HCT116 (cell line): ENCODE results near the gene CASK. TPM values are rescaled to one million over a fixed set of nuclear protein-coding genes. Genes with fewer than 3 reads are reported as not detected.

Source experiments
- ATAC-seq: fragments of 200-7000 bp; cut with Tn5 transposase; 2 replicates; pipeline ENCODE4 v1.9.1; 2020; ENCODE audit warnings: mild to moderate bottlenecking, moderate library complexity
- BruUV-seq: library from RNA; stranded (reverse); fragments of 400-500 nt; replicated peaks from 2 replicates; lab custom pipeline; 2021; lab: Mats Ljungman, UMichigan
- CTCF ChIA-PET: fragments of 300-600 bp; sonication (Branson Sonifier 250); formaldehyde crosslinking; loops from one replicate; lab custom pipeline; 2021; ENCODE audit warnings: antibody characterized with exemption; lab: Charles Lee
- POLR2A ChIA-PET: fragments of 300-600, 350-600 bp; sonication (Branson Sonifier 250); formaldehyde crosslinking; loops from one replicate; lab custom pipeline; 2021; ENCODE audit warnings: antibody characterized with exemption; lab: Charles Lee
- RAD21 ChIA-PET, 2 experiments: fragments of 300-600 bp; sonication (Branson Sonifier 250); formaldehyde crosslinking; loops; one replicate each; lab custom pipeline; 2023; ENCODE audit warnings: low total read pairs in 2 of 2; ENCODE audit not compliant: uncharacterized antibody in 2 of 2, unreplicated experiment in 2 of 2, low non-redundant PET in 1 of 2; lab: Charles Lee
- DNase-seq: peaks from one replicate; pipeline ENCODE4 v3.0.0-alpha.2; 2010; ENCODE audit warnings: low read depth, low spot score
- H2AFZ ChIP-seq: fragments of 200-600 bp; shearing (Covaris generic), sonication (generic); 2 replicates; pipeline ENCODE4 v1.6.1; 2017; ENCODE audit warnings: low read depth, mixed run types, mixed read lengths, antibody characterized with exemption, low read length; ENCODE audit not compliant: poor library complexity, severe bottlenecking
- H3K27ac ChIP-seq: 2 replicates; pipeline ENCODE4 v1.5.1; 2012; ENCODE audit warnings: low read depth, low read length
- H3K27me3 ChIP-seq: fragments of 200-600 bp; sonication (generic); 2 replicates; pipeline ENCODE4 v1.6.1; 2016; ENCODE audit warnings: mixed run types, low read length, mixed read lengths; ENCODE audit not compliant: insufficient read depth
- H3K36me3 ChIP-seq, 2 experiments: fragments of 200-500 bp in 1 of 2; fragments of 200-600 bp in 1 of 2; sonication (Bioruptor generic) in 1 of 2; sonication (generic) in 1 of 2; 2 replicates each; pipeline versions ENCODE4 v1.5.1 to v1.6.1; 2014 to 2016; ENCODE audit warnings: low read length in 2 of 2, inconsistent platforms in 1 of 2, mixed read lengths in 1 of 2, mixed run types in 1 of 2; ENCODE audit not compliant: insufficient read depth in 2 of 2, control insufficient read depth in 1 of 2
- H3K4me1 ChIP-seq, 2 experiments: fragments of 200-600 bp in 1 of 2; sonication (generic) in 1 of 2; 2 replicates each; pipeline versions ENCODE4 v1.5.1 to v1.6.1; 2012 to 2017; ENCODE audit warnings: low read length in 2 of 2, inconsistent platforms in 1 of 2, mild to moderate bottlenecking in 1 of 2, mixed read lengths in 1 of 2, mixed run types in 1 of 2, moderate library complexity in 1 of 2; ENCODE audit not compliant: insufficient read depth in 2 of 2, control insufficient read depth in 1 of 2
- H3K4me2 ChIP-seq: fragments of 200-600 bp; sonication (generic); 2 replicates; pipeline ENCODE4 v1.6.1; 2017; ENCODE audit warnings: mixed run types, low read length, mixed read lengths
- H3K4me3 ChIP-seq, 2 experiments: fragments of 200-600 bp in 1 of 2; sonication (generic) in 1 of 2; replicated peaks in 1 of 2; 2 replicates each; pipeline ENCODE4 v1.5.1; 2011 to 2016; ENCODE audit warnings: low read length in 2 of 2, control low read depth in 1 of 2, low read depth in 1 of 2, mild to moderate bottlenecking in 1 of 2, mixed read lengths in 1 of 2, mixed run types in 1 of 2
- H3K79me2 ChIP-seq: fragments of 200-600 bp; sonication (generic); 2 replicates; pipeline ENCODE4 v1.6.1; 2017; ENCODE audit warnings: mild to moderate bottlenecking, mixed run types, low read length, moderate library complexity, mixed read lengths; ENCODE audit not compliant: insufficient read depth
- H3K9ac ChIP-seq: fragments of 200-600 bp; sonication (generic); 2 replicates; pipeline ENCODE4 v1.6.1; 2016; ENCODE audit warnings: low read length, mixed read lengths
- H3K9me2 ChIP-seq: fragments of 200-600 bp; sonication (generic), shearing (Covaris generic); 2 replicates; pipeline ENCODE4 v1.6.1; 2017; ENCODE audit warnings: mixed run types, mild to moderate bottlenecking, moderate library complexity; ENCODE audit not compliant: insufficient read depth
- H3K9me3 ChIP-seq, 2 experiments: fragments of 200-500 bp in 1 of 2; fragments of 200-600 bp in 1 of 2; sonication (Bioruptor generic) in 1 of 2; sonication (generic) in 1 of 2; 2 replicates each; pipeline ENCODE4 v1.6.1; 2014 to 2017; ENCODE audit warnings: low read length in 2 of 2, mixed read lengths in 2 of 2, inconsistent platforms in 1 of 2, low read depth in 1 of 2, mild to moderate bottlenecking in 1 of 2, mixed run types in 1 of 2, moderate library complexity in 1 of 2; ENCODE audit not compliant: control insufficient read depth in 1 of 2, insufficient read depth in 1 of 2
- H4K20me1 ChIP-seq: fragments of 200-600 bp; sonication (generic), shearing (Covaris generic); 2 replicates; pipeline ENCODE4 v1.6.1; 2017; ENCODE audit warnings: mixed run types, mild to moderate bottlenecking, moderate library complexity; ENCODE audit not compliant: insufficient read depth
- ATF3 ChIP-seq: IDR thresholded peaks from 2 replicates; pipeline ENCODE4 v1.6.1; 2012
- CBX3 ChIP-seq: IDR thresholded peaks from 2 replicates; pipeline ENCODE4 v1.6.1; 2012; ENCODE audit warnings: low read depth
- CEBPB ChIP-seq: IDR thresholded peaks from 2 replicates; pipeline ENCODE4 v1.6.1; 2012; ENCODE audit warnings: low read depth
- EGR1 ChIP-seq: IDR thresholded peaks from 2 replicates; pipeline ENCODE4 v1.6.1; 2012; ENCODE audit warnings: low read depth
- ELF1 ChIP-seq: IDR thresholded peaks from 2 replicates; pipeline ENCODE4 v1.6.1; 2012; ENCODE audit warnings: low read depth, borderline replicate concordance
- EZH2phosphoT487 ChIP-seq: fragments of 200-600 bp; IDR thresholded peaks from 2 replicates; pipeline ENCODE4 v1.6.1; 2018; ENCODE audit warnings: antibody characterized with exemption, borderline replicate concordance
- FOSL1 ChIP-seq: IDR thresholded peaks from 2 replicates; pipeline ENCODE4 v1.6.1; 2012; ENCODE audit warnings: low read depth
- JUND ChIP-seq: IDR thresholded peaks from 2 replicates; pipeline ENCODE4 v1.6.1; 2012
- POLR2A ChIP-seq: IDR thresholded peaks from 2 replicates; pipeline ENCODE4 v1.7.0; 2011; ENCODE audit warnings: borderline replicate concordance; ENCODE audit not compliant: insufficient read depth, insufficient read length; ENCODE audit errors: extremely low read depth
- POLR2AphosphoS5 ChIP-seq: IDR thresholded peaks from 2 replicates; pipeline ENCODE4 v1.6.1; 2011; ENCODE audit warnings: mild to moderate bottlenecking, low read depth, low read length, moderate library complexity
- RAD21 ChIP-seq: IDR thresholded peaks from 2 replicates; pipeline ENCODE4 v1.6.1; 2012; ENCODE audit warnings: low read depth, mild to moderate bottlenecking
- SIN3A ChIP-seq: IDR thresholded peaks from 2 replicates; pipeline ENCODE4 v1.6.1; 2012; ENCODE audit warnings: low read depth
- SP1 ChIP-seq: IDR thresholded peaks from 2 replicates; pipeline ENCODE4 v1.6.1; 2012; ENCODE audit warnings: low read depth
- SRF ChIP-seq: IDR thresholded peaks from 2 replicates; pipeline ENCODE4 v1.6.1; 2012; ENCODE audit warnings: low read depth
- ZNF274 ChIP-seq: fragments of 200-500 bp; sonication (Bioruptor generic); IDR thresholded peaks from 2 replicates; pipeline ENCODE4 v1.6.1; 2014; ENCODE audit warnings: mild to moderate bottlenecking, low read depth, low read length, inconsistent platforms
- intact Hi-C: fragments of 100-400 bp; cut with micrococcal nuclease; formaldehyde crosslinking; loops from 2 replicates; pipeline ENCODE4 v1.10.0; 2022
- total RNA-seq: library from RNA; stranded (reverse); gene quantifications from one replicate; pipeline ENCODE4 v1.2.1, GENCODE V29; 2021; ENCODE audit not compliant: unreplicated experiment
- TF ChIP-seq, protein P1 (sequence below): IDR thresholded peaks from 2 replicates; pipeline ENCODE4 v1.6.1; 2012
- TF ChIP-seq, protein P2 (sequence below), 3 experiments: fragments of 200-600 bp in 1 of 3; sonication (generic) in 1 of 3; IDR thresholded peaks in 2 of 3; conservative IDR thresholded peaks in 1 of 3; 2 replicates each; pipeline ENCODE4 v1.5.1; 2012 to 2017; ENCODE audit warnings: low read depth in 2 of 3, low read length in 2 of 3, antibody characterized with exemption in 1 of 3, borderline replicate concordance in 1 of 3, control low read depth in 1 of 3, mild to moderate bottlenecking in 1 of 3, mixed read lengths in 1 of 3, mixed run types in 1 of 3, moderate library complexity in 1 of 3; ENCODE audit not compliant: insufficient read depth in 1 of 3
- TF ChIP-seq, protein P3 (sequence below): IDR thresholded peaks from 2 replicates; pipeline ENCODE4 v1.6.1; 2011; ENCODE audit warnings: mild to moderate bottlenecking, low read length, moderate library complexity; ENCODE audit not compliant: insufficient replicate concordance; ENCODE audit errors: extremely low read depth
- TF ChIP-seq, protein P4 (sequence below): IDR thresholded peaks from 2 replicates; pipeline ENCODE4 v1.6.1; 2012; ENCODE audit warnings: low read depth

The CASK gene
- total RNA-seq, 1 experiment from 2014 or later: 39.0 TPM

GRCh38 chrX:41541386-41541785 lies 382.0 kb downstream of the CASK start:
- no peaks in the 10 kb centered on the region for H3K9me3 ChIP-seq
- CTCF ChIA-PET: no interaction called here
- ATAC-seq: no peak
- H3K27me3 ChIP-seq: no peaks in the 10 kb centered on the region
- RAD21 ChIA-PET: no interaction called here
- H3K27ac ChIP-seq: no peak overlapping the region
- no peaks in the 10 kb centered on the region for H4K20me1 ChIP-seq
- H3K4me3 ChIP-seq: no peak overlapping the region
- H3K9me2 ChIP-seq: no peaks in the 10 kb centered on the region
- 0 out of 4 replicates have a peak, but pooled peaks cover 0 to 5% of the 10 kb centered on the region in 2 experiments for H3K4me1 ChIP-seq
- H2AFZ ChIP-seq: no peak overlapping the region
- BruUV-seq: no TSS peak
- TF ChIP-seq EGR1 (no peak), SP1 (no peak), ZNF274 (no peak), RAD21 (no peak), FOSL1 (no peak), CEBPB (no peak), ELF1 (no peak), EZH2phosphoT487 (no peak), JUND (no peak), ATF3 (no peak), POLR2A (no peak), SIN3A (no peak), CBX3 (no peak), POLR2AphosphoS5 (no peak), SRF (no peak)
- TF ChIP-seq, protein P1, sequence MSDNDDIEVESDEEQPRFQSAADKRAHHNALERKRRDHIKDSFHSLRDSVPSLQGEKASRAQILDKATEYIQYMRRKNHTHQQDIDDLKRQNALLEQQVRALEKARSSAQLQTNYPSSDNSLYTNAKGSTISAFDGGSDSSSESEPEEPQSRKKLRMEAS: no peak
- TF ChIP-seq, protein P2, sequence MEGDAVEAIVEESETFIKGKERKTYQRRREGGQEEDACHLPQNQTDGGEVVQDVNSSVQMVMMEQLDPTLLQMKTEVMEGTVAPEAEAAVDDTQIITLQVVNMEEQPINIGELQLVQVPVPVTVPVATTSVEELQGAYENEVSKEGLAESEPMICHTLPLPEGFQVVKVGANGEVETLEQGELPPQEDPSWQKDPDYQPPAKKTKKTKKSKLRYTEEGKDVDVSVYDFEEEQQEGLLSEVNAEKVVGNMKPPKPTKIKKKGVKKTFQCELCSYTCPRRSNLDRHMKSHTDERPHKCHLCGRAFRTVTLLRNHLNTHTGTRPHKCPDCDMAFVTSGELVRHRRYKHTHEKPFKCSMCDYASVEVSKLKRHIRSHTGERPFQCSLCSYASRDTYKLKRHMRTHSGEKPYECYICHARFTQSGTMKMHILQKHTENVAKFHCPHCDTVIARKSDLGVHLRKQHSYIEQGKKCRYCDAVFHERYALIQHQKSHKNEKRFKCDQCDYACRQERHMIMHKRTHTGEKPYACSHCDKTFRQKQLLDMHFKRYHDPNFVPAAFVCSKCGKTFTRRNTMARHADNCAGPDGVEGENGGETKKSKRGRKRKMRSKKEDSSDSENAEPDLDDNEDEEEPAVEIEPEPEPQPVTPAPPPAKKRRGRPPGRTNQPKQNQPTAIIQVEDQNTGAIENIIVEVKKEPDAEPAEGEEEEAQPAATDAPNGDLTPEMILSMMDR (IDR thresholded peaks at IDR 0.05 in 2 of 3, conservative IDR thresholded peaks at IDR 0.05 in 1 of 3; ENCODE audit: borderline replicate concordance in 1 of 3, insufficient read depth in 1 of 3, low read depth in 2 of 3, low read length in 2 of 3): no peak
- TF ChIP-seq, protein P3, sequence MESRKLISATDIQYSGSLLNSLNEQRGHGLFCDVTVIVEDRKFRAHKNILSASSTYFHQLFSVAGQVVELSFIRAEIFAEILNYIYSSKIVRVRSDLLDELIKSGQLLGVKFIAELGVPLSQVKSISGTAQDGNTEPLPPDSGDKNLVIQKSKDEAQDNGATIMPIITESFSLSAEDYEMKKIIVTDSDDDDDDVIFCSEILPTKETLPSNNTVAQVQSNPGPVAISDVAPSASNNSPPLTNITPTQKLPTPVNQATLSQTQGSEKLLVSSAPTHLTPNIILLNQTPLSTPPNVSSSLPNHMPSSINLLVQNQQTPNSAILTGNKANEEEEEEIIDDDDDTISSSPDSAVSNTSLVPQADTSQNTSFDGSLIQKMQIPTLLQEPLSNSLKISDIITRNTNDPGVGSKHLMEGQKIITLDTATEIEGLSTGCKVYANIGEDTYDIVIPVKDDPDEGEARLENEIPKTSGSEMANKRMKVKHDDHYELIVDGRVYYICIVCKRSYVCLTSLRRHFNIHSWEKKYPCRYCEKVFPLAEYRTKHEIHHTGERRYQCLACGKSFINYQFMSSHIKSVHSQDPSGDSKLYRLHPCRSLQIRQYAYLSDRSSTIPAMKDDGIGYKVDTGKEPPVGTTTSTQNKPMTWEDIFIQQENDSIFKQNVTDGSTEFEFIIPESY: no peak
- TF ChIP-seq, protein P4, sequence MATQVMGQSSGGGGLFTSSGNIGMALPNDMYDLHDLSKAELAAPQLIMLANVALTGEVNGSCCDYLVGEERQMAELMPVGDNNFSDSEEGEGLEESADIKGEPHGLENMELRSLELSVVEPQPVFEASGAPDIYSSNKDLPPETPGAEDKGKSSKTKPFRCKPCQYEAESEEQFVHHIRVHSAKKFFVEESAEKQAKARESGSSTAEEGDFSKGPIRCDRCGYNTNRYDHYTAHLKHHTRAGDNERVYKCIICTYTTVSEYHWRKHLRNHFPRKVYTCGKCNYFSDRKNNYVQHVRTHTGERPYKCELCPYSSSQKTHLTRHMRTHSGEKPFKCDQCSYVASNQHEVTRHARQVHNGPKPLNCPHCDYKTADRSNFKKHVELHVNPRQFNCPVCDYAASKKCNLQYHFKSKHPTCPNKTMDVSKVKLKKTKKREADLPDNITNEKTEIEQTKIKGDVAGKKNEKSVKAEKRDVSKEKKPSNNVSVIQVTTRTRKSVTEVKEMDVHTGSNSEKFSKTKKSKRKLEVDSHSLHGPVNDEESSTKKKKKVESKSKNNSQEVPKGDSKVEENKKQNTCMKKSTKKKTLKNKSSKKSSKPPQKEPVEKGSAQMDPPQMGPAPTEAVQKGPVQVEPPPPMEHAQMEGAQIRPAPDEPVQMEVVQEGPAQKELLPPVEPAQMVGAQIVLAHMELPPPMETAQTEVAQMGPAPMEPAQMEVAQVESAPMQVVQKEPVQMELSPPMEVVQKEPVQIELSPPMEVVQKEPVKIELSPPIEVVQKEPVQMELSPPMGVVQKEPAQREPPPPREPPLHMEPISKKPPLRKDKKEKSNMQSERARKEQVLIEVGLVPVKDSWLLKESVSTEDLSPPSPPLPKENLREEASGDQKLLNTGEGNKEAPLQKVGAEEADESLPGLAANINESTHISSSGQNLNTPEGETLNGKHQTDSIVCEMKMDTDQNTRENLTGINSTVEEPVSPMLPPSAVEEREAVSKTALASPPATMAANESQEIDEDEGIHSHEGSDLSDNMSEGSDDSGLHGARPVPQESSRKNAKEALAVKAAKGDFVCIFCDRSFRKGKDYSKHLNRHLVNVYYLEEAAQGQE: no peak
- no peaks in the 10 kb centered on the region for H3K79me2 ChIP-seq
- intact Hi-C loops: no loop called here
- H3K4me2 ChIP-seq: no peak overlapping the region
- DNase-seq: no peak
- no peaks in the 10 kb centered on the region for H3K36me3 ChIP-seq
- no peak overlapping the region for H3K9ac ChIP-seq
- POLR2A ChIA-PET: no interaction called here
